ENCODE results near the gene TBC1D14.
A peak's percentile ranks its signal among the peaks of the same experiment; 100 is the strongest.
"Not testable (repeated sequence)": the region's sequence is repeated elsewhere in the genome, so short reads cannot be mapped to it uniquely, and the experiment has no call there.

TBC1D14 gene

GRCh38 chr4:6910340-6910959, 824 bp downstream of the TBC1D14 start:
- DNase-seq = peak; percentile 56 to 59
- TF ChIP-seq GATA1 (IDR thresholded peaks at IDR 0.05; ENCODE audit: low read depth, low read length) = no peak
- TF ChIP-seq POLR2A (IDR thresholded peaks at IDR 0.05; ENCODE audit: low read length) = peak; percentile 81

GRCh38 chr4:6910960-6911874, 1.6 kb downstream of the TBC1D14 start:
- no peak for TF ChIP-seq GATA1 (IDR thresholded peaks at IDR 0.05; ENCODE audit: low read depth, low read length)
- peak; percentile 73 for TF ChIP-seq POLR2A (IDR thresholded peaks at IDR 0.05; ENCODE audit: low read length)
- DNase-seq = no peak

- DNase-seq = not testable (repeated sequence)
These were observed 2.3 kb downstream of the TBC1D14 start for GRCh38 chr4:6911917-6912316.

- TF ChIP-seq GATA1 (IDR thresholded peaks at IDR 0.05; ENCODE audit: low read depth, low read length) (no peak), POLR2A (IDR thresholded peaks at IDR 0.05; ENCODE audit: low read length) (no peak)
- no peak for DNase-seq
These were observed 2.8 kb downstream of the TBC1D14 start for GRCh38 chr4:6912441-6912840.

GRCh38 chr4:6913350-6913905, 3.8 kb downstream of the TBC1D14 start:
- DNase-seq = no peak
- TF ChIP-seq GATA1 (IDR thresholded peaks at IDR 0.05; ENCODE audit: low read depth, low read length) (no peak), POLR2A (IDR thresholded peaks at IDR 0.05; ENCODE audit: low read length) (no peak)

- no peak for DNase-seq
- TF ChIP-seq POLR2A (IDR thresholded peaks at IDR 0.05; ENCODE audit: low read length) (no peak), GATA1 (IDR thresholded peaks at IDR 0.05; ENCODE audit: low read depth, low read length) (no peak)
These were observed 4.8 kb downstream of the TBC1D14 start for GRCh38 chr4:6914448-6914847.

GRCh38 chr4:6915041-6916005, 5.7 kb downstream of the TBC1D14 start:
- TF ChIP-seq GATA1 (IDR thresholded peaks at IDR 0.05; ENCODE audit: low read depth, low read length) (no peak), POLR2A (IDR thresholded peaks at IDR 0.05; ENCODE audit: low read length) (no peak)
- no peak for DNase-seq

GRCh38 chr4:6916069-6916586, 6.5 kb downstream of the TBC1D14 start:
- no peak for TF ChIP-seq GATA1 (IDR thresholded peaks at IDR 0.05; ENCODE audit: low read depth, low read length)
- no peak for TF ChIP-seq POLR2A (IDR thresholded peaks at IDR 0.05; ENCODE audit: low read length)
- no peak for DNase-seq

- TF ChIP-seq POLR2A (IDR thresholded peaks at IDR 0.05; ENCODE audit: low read length) (peak; percentile 89), GATA1 (IDR thresholded peaks at IDR 0.05; ENCODE audit: low read depth, low read length) (no peak)
- peak; percentile 91 to 94 for DNase-seq
These were observed 7.2 kb downstream of the TBC1D14 start for GRCh38 chr4:6916587-6917460.

GRCh38 chr4:6917461-6918271, 8.0 kb downstream of the TBC1D14 start:
- DNase-seq = peak; percentile 74 to 81
- TF ChIP-seq POLR2A (IDR thresholded peaks at IDR 0.05; ENCODE audit: low read length) (no peak), GATA1 (IDR thresholded peaks at IDR 0.05; ENCODE audit: low read depth, low read length) (no peak)

GRCh38 chr4:6918338-6918737, 8.7 kb downstream of the TBC1D14 start:
- DNase-seq = no peak
- TF ChIP-seq GATA1 (IDR thresholded peaks at IDR 0.05; ENCODE audit: low read depth, low read length) (no peak), POLR2A (IDR thresholded peaks at IDR 0.05; ENCODE audit: low read length) (no peak)

- TF ChIP-seq POLR2A (IDR thresholded peaks at IDR 0.05; ENCODE audit: low read length) (no peak), GATA1 (IDR thresholded peaks at IDR 0.05; ENCODE audit: low read depth, low read length) (no peak)
- DNase-seq = no peak
These were observed 10.5 kb downstream of the TBC1D14 start for GRCh38 chr4:6920171-6920570.

All from erythroblast (primary cell).